ENCODE results near the gene EPB41L2.

EPB41L2 gene

DNA sequence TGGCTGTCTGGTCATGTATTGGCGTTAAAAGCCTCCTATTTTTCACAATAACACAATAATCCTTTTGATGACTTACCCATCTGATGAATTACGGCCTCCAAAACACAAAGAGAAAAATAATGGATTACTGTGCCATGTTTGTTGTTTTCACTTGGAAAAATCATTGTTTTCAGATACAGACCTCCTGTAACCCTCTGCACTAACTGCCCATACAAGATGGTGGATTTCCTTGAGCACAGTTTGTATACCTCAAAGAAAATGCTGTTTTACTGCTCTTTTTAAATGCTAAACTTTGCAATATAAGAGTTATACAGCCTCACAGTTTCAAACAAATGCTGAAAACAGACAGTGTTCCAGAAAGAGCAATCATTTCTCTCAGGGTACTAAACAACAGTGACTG lies 174.8 kb downstream of the EPB41L2 start:
- TF ChIP-seq, protein P1, sequence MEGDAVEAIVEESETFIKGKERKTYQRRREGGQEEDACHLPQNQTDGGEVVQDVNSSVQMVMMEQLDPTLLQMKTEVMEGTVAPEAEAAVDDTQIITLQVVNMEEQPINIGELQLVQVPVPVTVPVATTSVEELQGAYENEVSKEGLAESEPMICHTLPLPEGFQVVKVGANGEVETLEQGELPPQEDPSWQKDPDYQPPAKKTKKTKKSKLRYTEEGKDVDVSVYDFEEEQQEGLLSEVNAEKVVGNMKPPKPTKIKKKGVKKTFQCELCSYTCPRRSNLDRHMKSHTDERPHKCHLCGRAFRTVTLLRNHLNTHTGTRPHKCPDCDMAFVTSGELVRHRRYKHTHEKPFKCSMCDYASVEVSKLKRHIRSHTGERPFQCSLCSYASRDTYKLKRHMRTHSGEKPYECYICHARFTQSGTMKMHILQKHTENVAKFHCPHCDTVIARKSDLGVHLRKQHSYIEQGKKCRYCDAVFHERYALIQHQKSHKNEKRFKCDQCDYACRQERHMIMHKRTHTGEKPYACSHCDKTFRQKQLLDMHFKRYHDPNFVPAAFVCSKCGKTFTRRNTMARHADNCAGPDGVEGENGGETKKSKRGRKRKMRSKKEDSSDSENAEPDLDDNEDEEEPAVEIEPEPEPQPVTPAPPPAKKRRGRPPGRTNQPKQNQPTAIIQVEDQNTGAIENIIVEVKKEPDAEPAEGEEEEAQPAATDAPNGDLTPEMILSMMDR (IDR thresholded peaks at IDR 0.05), result no peak

DNA sequence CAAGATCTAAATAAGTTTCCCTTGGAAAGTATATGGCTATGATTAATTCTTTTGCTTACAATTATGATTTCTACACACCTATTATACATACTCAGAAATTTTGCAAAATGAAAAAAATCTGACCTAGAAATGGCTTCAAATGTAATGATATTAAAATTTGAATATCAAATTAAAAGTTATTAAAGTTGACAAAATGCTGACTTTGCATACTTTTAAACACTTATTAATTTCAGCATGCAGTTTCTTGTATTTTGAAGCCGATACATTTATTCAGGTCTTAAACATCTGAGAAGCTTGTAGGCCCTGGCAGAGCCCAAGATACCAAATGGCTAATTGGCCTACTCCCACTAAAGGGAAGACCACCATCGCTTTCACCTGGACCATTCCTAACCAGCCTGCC lies 176.1 kb downstream of the EPB41L2 start:
- TF ChIP-seq, protein P1 (IDR thresholded peaks at IDR 0.05), result no peak

DNA sequence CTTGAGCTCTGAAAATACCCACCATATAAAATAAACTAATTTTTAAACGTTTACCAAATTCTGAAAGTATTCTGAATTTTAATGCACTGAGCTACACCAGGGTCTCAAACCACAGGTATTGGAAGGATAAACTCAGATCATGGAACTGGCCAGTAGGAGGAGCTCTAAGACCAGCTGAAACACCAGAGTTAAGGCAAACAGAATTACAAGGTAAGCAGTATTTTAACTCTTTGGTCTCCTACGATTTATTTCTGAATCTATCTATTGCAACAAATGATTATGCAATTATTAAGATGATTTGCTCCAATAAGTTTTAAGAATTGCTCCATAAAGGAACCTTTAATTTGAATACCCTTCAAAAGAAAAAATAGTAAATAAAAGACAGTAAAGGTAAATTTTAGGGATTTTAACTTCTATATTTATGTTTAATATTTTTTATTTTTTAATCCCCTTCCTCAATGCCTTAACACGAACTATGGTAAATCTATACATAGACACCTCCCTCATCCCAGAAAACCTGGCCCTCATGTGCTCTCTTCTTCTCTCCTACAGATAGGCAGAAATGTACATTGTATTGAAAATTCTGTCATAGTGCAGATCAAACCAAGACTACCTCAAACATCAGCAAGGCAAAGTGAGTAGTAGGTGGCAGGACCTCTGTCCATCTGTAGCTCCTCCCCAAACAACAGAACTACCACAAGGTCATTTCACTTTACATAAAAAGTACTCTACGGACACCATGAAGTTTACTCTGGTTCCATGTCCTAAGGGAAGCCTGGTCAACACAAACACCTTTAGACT lies 177.5 kb downstream of the EPB41L2 start:
- TF ChIP-seq, protein P1 (IDR thresholded peaks at IDR 0.05), result peak; percentile 91

DNA sequence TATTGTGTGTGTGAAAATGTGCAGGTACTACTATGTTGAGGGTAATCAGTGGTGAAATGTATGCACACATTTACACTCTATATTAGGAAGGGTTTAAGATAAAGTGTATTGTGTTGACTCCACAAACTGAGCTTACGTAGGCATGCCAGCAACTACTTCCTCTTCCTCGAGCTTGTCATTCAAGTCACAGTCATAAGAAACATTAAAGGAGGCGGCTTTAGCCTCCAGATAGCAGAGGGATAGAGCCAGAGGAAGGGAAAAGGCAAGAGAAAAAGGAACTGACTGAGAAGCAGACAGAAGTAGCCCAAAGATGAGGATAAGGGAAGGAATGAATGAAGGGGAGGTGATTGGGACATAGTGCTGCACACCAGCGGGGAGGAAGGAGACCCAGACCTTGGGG lies 180.7 kb downstream of the EPB41L2 start:
- TF ChIP-seq, protein P1 (IDR thresholded peaks at IDR 0.05), result no peak

DNA sequence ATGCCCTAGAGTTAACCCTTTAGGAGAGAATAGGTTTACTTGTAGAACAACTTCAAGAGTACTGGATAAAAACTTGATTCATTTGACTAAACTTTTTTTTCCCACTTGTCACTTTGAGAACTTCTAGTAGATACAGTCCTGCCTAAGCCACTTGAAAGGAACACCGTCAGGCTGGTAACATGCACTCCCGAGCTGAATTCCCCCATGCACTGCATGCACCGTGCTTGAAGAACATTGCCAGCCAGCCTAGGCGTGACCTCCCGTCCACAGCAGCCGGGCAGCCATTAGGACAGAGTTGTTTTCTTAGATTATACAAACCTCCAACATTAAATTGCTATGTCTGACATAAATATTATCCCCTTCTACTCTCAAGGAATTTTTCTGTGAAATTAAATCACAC lies 183.2 kb downstream of the EPB41L2 start:
- TF ChIP-seq, protein P1 (IDR thresholded peaks at IDR 0.05), result no peak

DNA sequence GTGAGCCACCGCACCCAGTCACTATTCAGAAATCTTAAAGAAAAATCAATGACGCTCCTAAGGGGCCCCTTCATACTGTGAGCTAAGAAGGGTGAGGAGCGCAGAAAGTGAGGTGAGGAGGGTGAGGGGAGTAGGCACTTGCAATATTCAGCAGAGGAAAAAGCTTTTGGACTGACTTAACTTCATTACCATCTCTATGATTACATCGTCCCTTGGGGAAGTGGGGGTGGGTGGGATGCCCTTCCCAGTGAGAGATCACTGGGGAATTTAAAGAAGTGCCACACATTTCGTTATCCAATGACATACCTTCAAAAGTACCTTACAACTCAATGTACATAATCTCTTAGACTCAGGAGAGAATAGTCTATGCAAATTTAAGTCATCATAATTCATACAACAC lies 189.3 kb downstream of the EPB41L2 start:
- TF ChIP-seq, protein P1 (IDR thresholded peaks at IDR 0.05), result no peak

DNA sequence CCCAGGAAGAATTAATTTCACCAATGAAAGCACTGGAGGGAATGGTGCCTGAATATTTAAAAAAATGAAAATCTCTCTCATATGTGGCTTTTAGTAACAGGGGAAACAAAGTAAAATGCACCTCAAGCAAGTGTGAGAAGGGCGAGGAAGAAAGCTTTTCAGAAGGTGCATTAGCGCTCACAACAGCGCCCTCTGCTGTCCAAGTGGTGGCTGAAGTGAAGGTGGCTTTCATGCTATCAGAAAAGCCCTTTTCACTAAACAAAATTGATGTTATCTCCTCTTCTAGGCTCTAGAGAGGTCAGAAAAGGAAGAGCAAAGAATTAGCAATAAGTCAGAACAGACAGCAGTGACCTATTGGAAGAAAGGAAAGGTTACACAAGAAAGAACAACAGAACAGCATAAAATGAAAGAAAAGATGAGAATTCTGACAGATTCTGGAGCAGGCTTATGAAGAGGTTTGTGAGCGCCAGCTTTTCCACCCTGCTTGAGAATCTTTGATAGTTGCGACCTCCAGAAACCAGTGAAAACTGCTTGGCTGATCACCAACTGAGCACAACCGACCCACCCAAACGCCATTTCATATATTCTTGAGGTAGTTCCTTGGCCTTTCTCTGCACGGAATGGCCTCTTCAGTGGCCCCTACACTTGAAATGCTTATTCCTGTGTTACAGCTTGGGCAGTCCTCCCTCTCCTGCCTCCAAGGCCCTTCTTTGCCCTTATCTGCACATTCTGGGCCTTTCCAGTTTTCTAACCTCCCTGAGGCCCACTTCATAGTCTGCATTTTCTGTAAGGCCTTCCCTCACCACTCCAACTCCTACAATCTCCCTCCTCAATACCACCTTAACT lies 190.6 kb downstream of the EPB41L2 start:
- TF ChIP-seq, protein P1 (IDR thresholded peaks at IDR 0.05), result peak; percentile 98
